HS-5 (cell line): ENCODE results near the gene USP24.

Experiments
- DNase-seq: peaks from one replicate; pipeline ENCODE4 v3.0.0-alpha.2; 2012; ENCODE audit warnings: low read depth

USP24 gene

DNA sequence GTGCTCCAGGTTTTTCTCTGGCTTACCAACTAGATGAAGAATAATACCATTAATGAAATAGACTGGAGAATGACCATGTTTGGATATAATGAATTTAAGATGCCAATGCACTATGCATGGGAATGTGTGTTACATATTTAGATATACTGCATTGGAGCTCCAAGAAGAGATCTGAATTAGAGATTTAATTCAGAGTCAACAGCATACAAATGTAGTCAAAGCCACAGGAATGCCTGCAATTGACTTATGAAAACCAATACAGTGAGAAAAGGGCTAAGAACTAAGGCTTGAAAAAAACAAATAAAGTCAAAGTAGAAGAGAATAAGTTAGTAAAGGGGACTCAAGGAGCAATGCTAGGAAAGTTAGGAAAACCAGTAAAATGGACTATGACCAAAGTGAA is 59.1 kb downstream of the USP24 start:
- DNase-seq: no peak

DNA sequence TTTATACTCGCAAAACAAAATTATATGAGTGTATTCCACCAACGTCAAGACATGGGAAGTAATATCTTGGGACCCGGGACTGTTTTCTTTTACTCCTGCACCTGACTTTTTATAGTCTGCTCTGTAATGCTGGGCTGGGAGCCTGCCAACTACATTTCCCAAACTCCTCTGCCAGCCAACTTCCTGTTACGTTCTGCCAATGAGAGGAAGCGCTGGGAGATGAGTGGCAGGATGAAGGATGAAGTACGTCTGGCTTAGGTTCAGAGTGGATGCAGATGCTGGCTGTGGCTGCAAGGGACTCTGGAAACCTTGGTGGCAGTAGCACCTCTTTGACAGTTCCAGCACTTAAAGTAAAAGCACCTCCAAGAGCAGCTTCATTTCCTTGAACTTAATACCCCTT is 59.6 kb downstream of the USP24 start:
- DNase-seq: no peak

DNA sequence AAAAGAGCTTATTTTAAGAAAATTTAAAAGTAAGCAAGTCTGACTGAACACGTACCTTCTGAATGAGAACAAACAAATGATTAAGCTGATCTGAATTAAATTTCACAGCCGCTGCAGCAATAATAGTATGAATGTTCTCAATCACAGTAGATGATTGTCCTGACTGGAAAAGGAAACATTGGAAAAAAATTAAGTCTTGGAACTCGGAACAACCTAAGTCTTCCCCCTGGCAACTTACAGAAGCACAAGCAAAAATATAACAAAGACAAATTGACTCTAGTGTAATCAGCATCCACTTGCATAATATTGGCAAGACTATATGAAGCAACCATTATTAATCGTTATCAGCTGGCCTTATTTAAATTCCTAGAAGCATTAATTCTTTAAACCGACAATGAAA is 60.5 kb downstream of the USP24 start:
- DNase-seq: no peak

DNA sequence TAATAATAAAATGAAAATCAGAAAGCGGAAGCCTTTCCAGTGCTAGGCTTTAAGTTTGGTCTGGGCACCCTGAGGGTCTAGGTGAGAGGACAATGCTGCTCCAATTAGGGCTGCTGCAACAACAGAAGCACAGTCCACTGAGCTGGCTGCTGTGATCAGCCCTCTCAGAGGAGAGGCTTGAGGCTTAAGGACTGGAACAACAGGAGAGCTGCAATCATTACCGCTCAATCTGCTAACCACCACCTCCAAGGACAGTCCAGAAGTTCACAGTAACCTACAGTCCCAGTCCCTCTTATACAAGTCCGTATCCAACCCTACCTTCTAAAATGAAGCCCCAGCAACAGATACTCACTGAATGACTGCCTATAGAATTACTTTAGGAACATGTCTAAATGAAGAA is 62.1 kb downstream of the USP24 start:
- DNase-seq: no peak

DNA sequence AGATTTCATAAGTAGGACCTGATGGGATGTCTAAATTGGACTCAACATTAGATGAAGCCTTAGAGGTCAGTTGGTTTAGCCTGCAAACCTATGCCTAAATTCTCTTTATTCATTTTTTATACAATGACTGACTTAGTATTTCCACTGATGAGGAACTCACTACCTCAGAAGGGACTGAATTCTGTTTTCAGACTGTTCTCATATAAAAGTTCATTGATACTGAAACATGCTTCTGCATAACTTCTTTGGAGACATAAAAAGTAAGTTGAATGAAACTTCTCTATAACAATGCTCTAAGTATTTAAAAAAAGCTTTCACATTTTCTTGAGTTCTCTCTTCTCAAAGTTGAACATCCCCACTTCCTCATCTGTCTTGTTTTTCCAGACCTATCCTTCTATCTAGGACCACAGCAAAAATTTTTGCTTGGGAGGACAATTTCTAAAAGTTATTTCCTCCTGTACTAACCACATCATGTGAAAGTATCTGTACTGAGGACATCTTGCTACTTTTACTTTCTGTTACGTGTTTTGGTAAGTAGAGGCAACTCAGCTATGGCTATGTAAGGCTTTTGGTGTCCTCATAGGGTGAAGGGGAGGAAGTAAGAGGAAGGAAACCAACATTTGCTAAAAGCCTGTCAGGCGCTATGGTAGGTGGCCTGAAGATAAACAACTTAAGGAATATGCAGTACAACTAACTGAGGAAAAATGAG is 64.1 kb downstream of the USP24 start:
- DNase-seq: no peak

DNA sequence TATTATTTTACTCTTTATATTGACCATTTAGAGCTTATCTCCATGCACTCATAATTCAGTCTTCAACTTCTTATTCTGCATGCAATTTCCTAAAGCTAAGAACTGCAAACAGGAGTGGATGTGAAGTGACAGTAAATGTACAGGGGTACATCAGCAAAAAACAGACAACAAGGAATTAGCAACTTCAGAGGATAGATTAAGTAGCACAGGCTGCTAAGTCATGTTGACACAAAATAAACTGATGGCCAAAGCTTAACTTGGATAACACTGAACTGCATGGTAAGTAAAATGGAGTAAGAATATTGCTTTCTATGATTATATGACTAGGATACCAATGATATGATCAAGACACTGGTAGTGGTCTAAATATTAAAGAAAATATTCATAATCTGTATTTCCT is 66.5 kb downstream of the USP24 start:
- DNase-seq: no peak

DNA sequence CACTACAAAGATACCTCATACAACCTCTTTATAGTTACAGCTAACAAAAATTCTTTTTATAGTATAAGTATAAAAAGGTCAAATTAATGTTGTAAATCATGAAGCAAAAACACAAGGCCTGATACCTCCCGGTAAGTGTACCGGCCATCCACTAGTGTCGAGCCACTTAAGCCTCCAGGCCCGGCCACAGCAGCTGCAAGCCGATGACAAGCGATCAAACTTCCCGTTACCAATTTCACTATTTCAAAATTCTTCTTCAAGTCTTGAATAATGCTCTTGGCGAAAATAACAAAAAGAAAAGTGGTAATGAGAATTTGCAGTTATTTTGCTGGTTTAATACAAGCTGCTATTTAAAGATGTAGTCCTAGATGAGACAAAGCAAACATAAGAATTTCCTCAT is 67.6 kb downstream of the USP24 start:
- DNase-seq: no peak

DNA sequence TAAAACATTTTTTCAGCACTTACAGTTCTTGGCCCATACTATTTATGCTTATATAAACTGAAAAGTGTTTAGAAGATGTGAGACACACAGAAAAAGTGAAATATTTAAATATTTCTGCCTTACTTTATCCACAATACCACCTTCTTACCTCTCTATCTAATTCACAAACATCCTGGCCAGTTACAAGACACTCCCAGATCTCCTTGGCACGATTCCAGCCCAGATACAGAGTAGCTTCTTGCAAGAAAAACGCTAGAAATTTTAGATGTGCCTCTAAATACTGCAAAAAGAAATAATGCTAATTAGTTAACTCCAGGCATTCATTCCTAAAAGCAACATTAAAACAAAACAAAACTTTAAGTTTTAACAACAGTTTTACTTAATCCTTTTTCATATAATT is 68.4 kb downstream of the USP24 start:
- no peak for DNase-seq

DNA sequence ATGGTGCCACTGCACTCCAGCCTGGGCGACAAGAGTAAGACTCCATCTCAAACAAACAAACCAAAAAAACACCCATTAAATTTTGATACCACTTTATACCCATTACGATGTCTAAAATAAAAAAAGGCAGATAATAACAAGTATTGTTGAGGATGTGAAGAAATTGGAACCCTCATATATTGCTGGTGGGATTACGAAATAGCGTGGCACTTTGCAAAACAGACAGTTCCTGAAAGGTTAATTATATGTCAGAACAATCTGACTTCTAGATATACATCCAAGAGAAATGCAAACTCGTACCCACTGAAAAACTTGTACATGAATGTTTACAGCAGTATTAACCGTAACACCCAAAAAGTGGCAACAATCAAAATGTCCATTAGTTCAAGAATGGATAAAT is 70.3 kb downstream of the USP24 start:
- DNase-seq: no peak

DNA sequence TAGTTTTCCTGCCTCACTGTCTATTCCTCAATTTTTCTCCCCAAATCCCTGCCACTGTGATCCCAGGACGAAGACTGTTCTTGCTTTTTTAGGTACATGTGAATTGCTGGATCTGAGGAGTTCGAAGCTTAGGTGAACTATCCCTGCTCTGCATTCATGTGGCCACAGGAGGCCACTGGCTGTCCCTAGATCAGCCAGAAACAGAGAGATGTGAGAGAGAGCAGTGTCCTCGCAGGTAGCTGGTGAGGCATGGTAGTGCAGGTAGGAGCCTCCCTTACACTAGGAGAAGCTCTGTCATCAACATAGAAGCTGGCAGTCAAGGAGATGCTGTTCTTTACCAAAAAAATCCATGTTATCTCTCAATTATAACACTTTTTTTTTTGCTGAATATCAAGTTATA is 71.5 kb downstream of the USP24 start:
- DNase-seq: no peak

DNA sequence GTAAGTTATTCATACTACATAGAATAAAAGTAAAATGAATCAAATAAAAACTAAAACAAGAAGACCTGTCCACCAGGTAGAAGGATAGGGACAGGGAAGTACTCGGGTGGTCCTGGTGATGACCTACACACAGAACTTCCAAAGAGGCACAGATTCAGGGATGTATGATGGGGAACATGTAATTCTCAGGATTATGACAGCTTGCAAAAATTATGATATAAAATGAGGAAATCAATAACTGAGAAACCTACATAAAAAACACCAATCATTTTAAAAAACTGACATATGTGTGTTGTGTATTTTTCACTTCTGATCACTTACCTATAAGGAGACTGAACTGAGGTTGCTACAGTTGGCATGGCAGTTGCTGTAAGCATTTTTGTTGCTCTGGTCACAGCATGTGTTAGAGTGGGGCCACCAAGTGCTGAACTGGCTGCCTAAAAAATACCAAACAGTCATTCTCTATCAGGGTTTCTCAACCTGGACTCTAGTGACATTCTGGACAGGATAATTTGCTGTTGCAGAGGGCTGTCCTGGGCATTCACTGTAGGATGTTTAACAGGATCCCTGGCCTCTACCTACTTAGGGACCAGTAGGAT is 73.8 kb downstream of the USP24 start:
- DNase-seq: no peak

DNA sequence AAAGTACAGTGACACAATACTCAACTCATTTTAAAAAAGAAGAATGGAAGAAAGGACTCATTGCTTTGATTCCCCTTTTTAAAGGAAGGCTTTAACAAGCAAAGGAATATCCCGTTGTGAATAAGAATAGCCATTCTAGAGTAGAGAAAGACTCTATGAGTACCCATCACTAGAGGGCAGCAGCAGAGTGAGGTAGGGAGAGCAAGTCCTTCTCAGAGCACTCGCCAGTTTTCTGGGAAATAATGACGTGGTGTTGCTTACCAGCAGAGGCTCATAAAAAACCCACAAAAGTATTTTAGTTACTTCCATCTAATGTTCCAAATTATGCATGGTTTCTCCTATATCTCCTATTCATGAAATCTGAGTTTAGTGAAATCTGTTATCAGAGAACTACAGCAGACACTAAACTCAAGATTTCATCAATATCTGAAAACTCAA is 74.6 kb downstream of the USP24 start:
- DNase-seq: peak; percentile 57

DNA sequence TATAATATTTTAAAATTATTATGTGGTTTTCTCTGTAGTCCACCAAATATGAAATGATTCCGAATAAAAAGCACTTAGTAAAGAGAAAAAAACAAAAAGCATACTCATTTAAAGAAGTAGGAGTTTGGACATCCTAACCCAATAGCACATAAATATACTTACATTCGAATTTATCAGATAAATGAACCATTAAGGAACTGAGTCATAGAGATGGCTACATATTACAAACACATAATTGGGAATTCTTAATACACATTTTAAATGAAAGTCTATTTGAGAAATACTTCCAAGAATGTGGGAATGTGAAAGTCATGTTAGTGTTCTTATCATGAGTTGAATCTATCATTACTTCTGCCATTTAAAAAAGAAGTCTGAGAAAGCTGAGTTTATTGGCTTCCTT is 75.0 kb downstream of the USP24 start:
- no peak for DNase-seq

DNA sequence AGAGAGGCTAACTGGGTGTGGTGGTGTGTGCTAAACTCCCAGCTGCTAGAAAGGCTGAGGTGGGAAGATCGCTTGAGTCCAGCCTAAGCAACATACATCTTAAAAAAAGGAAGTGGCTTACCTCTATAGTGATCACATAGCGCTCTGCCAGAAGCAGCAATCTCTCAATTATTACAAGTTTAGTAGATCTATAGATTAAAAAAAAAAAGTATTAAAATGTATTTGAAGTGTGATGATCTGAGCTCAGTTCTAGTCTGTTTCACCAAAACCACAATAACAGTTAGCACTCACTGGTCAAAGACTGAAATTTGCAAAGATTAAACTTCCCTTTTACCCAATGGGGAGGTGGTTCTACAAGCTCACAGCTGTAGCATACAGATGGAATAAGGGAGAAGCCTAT is 76.3 kb downstream of the USP24 start:
- no peak for DNase-seq

DNA sequence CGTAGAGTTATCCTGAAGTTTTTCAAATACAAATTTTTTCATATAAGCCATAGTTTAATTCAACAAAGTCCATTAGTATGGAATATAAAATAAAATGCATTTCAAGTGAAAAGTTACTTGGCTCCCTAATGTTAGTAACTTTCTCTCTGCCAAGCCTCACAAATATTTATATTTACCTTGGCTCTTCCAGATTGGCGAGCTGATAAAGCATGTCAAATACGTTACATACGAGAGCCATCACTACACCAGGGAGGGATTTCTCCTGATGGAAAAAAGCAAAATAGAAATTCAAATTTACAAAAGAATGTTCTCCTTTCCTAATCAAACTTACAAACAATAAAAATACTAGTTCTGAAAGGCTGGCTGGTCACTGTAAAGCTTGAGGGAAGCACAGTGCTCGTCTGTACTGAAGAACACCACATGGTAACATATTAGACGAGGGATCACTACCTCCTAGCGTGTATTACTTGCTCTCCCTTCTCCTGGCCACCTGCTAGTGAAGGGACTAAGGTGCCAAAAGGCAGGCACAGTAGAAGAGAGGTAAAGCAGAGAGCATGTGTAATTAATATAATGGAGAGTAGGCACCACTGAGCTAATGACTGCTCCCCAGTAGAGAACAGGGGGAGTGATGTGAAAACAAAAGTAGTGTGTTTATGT is 80.9 kb downstream of the USP24 start:
- no peak for DNase-seq

DNA sequence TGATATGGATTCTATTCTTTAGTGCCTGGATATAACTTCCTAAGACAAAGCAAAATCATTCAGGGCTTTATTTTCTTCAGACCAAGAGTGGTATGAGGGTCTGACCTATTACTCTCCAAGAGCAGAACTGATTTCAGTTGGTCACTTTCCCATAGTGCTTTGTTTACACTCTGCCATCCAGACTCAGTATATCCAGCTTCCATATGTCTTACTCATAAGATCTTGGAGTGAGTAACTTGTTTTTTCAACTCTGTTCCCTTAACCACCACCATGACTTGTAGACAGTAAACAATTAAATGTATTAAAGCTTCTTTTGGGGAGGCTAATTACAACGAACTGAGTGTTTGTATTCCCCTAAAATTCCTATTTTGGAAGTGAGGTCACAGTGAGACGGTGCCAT is 83.4 kb downstream of the USP24 start:
- DNase-seq: no peak

DNA sequence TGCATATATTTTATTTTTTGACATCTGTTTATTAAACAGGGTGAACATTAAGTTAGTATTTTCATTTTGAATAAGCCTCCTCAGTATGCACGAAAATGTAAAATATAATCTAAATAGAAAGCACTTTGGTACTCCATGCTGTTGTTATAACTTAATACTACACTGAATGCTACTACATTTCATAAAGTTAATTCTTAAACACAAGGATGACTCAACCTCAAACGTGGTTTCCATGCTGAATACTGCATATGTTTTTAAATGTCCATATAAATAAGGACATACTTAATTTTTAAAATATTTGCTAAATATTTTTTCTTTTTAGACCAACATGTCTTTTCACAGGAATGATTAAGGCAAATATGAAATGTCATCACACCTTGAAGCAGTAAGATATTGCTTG is 83.9 kb downstream of the USP24 start:
- no peak for DNase-seq

DNA sequence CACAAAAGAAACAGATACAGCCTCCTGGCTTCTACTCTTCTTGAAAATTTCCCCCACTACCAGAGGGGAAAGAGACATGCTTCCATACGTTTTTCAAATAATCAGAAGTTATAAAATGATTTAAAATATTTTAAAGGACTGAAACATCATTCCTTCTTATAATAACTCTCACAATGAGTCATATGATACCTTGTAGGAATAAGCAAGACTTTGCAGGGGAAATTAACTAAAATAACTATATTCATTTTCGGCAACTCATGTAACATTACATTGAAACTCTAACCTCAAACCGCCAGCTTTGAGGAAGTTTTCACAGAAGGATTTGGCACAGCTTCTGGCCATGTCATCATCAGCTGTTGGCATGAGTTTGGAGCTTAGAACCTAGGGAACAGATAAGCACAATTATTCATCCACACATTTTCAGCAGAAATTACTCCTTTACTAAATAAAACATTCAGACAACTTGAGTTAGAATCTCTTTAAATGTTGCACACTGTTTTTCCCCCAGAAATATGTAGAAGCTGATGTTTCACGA is 85.9 kb downstream of the USP24 start:
- no peak for DNase-seq

DNA sequence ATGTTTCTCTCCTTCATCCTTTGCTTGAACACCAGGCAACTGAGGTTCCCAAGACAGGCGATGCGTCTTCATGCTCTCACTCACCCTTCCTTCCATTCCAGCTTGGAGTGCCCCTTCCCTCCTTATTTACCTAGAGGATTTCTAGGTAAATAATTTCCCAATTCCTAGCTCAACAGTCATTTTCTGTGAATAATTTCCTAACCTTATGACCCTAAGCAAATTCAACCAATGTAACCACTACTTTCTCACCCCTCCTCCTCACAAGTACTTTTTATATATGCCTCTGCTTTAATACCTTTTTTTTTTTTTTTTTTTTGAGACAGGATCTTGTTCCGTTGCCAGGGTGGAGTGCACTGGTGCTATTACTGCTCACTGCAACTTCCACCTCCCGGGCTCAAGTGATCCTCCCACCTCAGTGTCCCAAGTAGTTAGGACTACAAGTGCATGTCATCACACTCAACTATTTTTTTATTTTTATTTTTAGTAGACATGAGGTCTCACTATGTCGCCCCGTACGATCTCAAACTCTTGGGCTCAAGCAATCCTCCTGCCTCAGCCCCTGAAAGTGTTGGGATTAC is 86.7 kb downstream of the USP24 start:
- no peak for DNase-seq

DNA sequence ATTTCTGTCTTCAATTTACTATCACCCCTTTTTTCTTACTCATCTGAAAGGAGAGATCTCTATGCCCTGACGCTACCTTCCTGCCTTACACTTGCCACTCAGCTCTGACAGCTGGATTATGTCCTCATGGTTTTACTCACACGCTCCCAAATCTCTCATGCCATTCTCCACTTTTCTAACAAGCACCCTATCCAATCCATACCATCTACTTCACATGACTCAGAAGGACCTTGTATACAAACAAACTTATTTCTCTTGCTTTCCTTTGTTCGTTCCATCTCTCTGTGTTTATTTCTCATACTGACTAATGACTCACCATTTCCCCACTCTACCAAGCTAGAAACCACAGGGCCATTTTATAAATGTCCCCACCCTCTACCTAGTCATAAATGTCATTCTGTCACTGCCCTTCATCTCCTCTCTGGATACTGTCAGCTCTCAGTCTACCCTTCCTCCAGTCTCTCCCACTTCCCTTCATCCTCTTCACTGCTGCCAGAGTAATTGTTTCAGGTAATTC is 87.3 kb downstream of the USP24 start:
- no peak for DNase-seq

DNA sequence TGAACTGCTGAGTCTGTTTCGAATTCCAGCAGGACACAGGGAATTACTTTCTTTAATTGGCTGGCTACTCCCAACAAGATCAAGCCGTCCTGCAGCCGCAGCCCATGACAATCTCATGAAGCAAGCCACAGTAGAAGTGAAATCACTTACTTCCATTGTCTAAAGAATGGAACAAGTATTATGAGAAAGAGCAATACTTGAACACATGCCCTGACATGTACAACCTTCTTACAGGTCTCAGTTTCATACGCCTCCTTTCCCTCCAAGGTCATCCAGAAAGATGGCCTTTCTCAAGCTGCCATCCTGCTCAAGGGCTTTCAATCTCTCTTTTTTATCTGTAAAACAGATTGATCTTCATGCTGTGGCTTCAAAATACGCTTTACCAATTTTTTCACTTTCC is 90.7 kb downstream of the USP24 start:
- no peak for DNase-seq

DNA sequence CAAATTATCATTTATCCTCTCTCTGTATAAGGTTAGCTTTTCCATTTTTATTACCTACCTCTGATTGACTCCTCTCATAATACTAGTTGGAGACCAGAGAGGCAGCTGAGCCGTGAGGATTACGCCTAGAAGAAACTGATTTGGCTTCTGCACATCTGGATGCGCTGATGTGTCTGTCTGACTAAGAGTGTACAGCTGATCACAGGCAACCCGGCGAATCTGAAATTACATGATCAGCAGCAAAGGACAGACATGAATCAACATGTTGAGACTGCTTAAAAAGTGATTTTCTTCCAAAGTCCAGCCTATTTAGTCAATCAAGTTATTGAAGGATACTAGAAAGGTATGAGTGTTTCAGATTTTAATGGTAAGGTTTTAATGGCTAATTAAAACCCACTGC is 94.6 kb downstream of the USP24 start:
- no peak for DNase-seq
